ENCODE data around the gene VPS33A. TPM values are rescaled to one million over a fixed set of nuclear protein-coding genes. Genes with fewer than 3 reads are reported as not detected.

The VPS33A gene
- total and polyA plus RNA-seq, 2 of the 13 experiments (the other 11 are each of a cell fraction or from before 2014, with no cell fraction given), result 11.0 to 43.6 TPM

GRCh38 chr12:122266230-122266901 lies at the start of gene VPS33A (continued):
- TF ChIP-seq ARID5B (CRISPR knock-in tag; IDR thresholded peaks at IDR 0.05) (peak; percentile 77), ZNF660 (CRISPR knock-in tag; IDR thresholded peaks at IDR 0.05; ENCODE audit: borderline replicate concordance, low read depth) (no peak; the same call in 1 of the 2 replicates), MIXL1 (CRISPR knock-in tag; IDR thresholded peaks at IDR 0.05) (no peak), CBX1 (IDR thresholded peaks at IDR 0.05; ENCODE audit: low read depth) (peak; percentile 99), CHD2 (IDR thresholded peaks at IDR 0.05; ENCODE audit: low read depth, low read length) (no peak), KLF6 (CRISPR knock-in tag; IDR thresholded peaks at IDR 0.05) (peak; percentile 78), ZNF275 (CRISPR knock-in tag; IDR thresholded peaks at IDR 0.05; ENCODE audit: borderline replicate concordance) (peak; percentile 90; the same call in 1 of the 2 replicates), ZNF142 (CRISPR knock-in tag; IDR thresholded peaks at IDR 0.05) (no peak), TCF7L2 (IDR thresholded peaks at IDR 0.05; ENCODE audit: low read depth, low read length) (no peak), GABPA (IDR thresholded peaks at IDR 0.05; ENCODE audit: low read depth, low read length) (peak; percentile 59), GABPA (CRISPR knock-in tag; IDR thresholded peaks at IDR 0.05; ENCODE audit: low read depth) (peak; percentile 90), XRCC5 (optimal IDR thresholded peaks at IDR 0.05; ENCODE audit: low read length) (peak; percentile 36), ZNF446 (CRISPR knock-in tag; IDR thresholded peaks at IDR 0.05) (no peak), NR3C1 (CRISPR knock-in tag; IDR thresholded peaks at IDR 0.05) (no peak), ZBTB7A (CRISPR knock-in tag; IDR thresholded peaks at IDR 0.05) (no peak), ZNF546 (CRISPR knock-in tag; conservative IDR thresholded peaks at IDR 0.05) (peak; percentile 52; the same call in 1 of the 2 replicates), NR0B2 (CRISPR knock-in tag; IDR thresholded peaks at IDR 0.05) (peak; percentile 78; the same call in 1 of the 2 replicates), ZSCAN9 (CRISPR knock-in tag; IDR thresholded peaks at IDR 0.05; ENCODE audit: borderline replicate concordance) (peak; percentile 36; the same call in 1 of the 2 replicates), ZNF737 (CRISPR knock-in tag; IDR thresholded peaks at IDR 0.05; ENCODE audit: borderline replicate concordance) (no peak; the same call in 1 of the 2 replicates), BRD4 (CRISPR knock-in tag; IDR thresholded peaks at IDR 0.05) (peak; percentile 76; the same call in 1 of the 2 replicates)

Measured in HepG2 (cell line).